HG03095 (cell line): Measurements from ENCODE around the gene AUNIP.

Source experiments
- ATAC-seq: cut with Tn5 transposase; IDR thresholded peaks from one replicate; pipeline ENCODE4 v1.9.1; 2021; ENCODE audit warnings: moderate library complexity; ENCODE audit not compliant: unreplicated experiment

Gene AUNIP, protein sequence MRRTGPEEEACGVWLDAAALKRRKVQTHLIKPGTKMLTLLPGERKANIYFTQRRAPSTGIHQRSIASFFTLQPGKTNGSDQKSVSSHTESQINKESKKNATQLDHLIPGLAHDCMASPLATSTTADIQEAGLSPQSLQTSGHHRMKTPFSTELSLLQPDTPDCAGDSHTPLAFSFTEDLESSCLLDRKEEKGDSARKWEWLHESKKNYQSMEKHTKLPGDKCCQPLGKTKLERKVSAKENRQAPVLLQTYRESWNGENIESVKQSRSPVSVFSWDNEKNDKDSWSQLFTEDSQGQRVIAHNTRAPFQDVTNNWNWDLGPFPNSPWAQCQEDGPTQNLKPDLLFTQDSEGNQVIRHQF

DNA sequence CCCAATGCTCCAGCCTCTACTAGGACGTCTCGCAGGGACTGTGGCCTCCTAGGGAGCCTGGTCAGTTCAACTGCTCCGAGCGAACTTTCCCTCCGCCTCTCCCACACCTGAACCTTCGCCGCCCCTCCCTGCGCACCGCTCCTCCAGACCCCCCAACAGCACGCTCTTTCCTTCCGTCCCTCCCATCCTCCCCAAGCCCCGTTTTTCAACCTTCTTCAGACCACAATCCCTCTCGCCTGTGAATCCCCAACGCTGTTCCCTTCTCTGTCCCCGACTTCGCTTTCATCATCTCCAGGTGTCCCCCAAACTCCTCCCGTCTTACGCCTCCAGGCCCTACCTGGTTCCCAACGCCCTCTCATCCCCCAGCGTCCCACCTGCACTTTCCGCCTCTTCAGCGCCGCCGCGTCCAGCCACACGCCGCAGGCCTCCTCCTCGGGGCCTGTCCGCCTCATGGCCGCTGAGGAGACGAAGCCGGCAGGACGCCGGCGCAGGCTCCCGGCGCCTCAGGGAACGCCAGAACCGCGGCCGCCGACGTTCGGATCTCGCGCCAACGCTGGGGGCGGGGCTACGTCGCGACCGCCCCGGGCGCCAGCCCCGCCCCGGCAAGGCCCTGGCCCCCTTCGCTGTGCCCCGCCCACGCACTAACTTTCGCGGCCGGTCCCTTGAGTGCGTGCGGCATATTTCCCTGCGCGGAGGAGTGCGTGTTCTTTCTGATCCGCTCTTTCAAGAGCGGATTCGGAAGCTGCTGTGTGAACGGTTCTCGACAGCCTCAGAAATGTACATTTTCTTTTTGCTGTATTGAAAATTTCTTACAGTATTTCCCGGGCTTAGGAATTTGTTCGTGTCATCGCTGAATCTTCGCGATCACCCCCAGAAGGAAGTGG lies at the start of gene AUNIP:
Gene AUNIP (minus strand): TSS at position 552 of the 884 bp plus-strand sequence. CDS start 100 bp downstream, at position 452.
- ATAC-seq: peak; percentile 75

DNA sequence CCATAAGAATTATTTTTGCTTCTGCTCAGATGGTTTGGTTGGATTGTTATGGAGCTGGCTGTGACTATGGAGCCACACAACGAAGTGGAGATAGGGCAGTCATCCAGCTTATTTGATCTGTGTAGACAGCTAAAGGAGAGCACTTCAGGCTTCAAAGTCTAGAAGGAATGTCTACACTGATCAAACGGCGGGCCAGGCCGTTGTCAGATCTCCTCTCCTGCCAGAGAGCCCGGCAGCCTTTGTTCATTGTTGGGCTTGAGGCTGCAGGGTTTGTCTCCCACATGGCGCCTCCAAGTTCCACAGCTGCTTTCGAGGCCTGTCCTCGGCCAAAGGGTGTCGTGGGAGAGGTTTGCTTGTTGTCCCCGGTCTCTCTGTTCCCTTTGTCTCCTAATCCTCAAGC lies 49.8 kb upstream of the AUNIP start:
- no peak for ATAC-seq

DNA sequence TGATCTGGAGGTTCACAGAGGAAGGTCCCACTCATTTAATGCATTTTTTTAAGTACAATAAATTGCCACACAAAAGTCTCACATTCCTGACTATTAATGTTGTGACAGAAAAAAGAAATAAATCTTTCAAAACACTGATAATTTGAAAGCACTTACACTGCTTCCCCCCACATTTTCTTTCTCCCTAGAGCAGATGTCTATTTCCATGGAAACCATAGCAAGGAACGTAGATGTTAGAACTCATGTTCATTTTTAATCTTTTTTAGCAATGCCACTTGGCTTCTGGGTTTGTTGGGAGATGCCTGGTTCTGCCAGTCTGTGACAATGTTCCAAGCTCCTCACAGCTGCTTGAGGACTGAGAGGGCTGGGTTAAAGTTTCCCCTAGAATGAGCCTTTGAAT lies 48.9 kb upstream of the AUNIP start:
- ATAC-seq: no peak

DNA sequence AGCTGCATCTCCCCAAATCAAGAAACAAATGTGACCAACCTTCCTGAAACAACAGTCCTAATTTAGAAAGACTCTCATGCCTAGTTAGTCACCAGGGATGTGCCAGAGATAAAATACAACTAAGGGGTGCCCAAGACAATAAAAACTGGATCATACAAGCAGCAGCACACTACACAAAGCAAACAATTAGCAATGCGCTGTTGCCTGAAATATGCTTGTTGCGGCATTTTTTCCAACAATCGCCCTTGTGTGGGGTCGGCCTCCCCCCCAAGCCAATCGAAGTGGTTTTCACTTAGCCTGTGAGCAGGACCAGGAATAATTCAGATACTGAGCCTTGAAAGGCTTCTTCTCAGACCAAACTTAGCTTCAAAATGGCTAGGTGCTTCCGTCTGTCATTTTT lies 48.3 kb upstream of the AUNIP start:
- no peak for ATAC-seq

DNA sequence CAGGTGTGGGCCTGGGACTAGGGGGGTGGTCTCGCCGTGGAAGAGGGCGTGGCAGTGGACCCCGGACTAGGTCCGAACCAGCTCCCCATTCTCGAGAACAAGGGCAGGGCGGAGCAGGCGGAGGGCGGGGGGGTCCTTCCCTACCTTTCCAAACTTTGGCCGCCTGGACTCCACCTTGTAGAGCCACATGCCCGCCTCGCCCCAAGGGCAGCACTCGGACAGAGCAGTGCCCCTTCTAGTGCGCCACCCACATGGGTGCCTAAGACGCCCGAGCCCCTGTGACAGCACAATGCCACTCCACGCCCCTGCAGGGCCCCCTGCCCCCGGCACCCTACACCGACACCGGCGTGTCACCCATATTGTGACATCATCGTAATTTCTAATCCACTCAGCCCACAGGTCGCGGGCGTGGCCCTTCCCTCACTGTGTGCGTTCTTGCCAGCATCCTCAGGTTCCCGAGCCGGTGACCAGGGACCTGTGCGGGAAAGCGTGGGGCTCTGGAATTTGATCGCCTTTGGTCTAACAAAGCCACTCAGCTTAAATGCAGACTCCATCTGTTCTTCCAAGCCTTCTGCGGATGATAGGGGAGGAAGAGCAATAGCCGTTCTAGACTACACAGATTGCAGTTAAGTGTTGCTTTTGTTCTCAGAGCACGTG lies 47.5 kb upstream of the AUNIP start:
- no peak for ATAC-seq

DNA sequence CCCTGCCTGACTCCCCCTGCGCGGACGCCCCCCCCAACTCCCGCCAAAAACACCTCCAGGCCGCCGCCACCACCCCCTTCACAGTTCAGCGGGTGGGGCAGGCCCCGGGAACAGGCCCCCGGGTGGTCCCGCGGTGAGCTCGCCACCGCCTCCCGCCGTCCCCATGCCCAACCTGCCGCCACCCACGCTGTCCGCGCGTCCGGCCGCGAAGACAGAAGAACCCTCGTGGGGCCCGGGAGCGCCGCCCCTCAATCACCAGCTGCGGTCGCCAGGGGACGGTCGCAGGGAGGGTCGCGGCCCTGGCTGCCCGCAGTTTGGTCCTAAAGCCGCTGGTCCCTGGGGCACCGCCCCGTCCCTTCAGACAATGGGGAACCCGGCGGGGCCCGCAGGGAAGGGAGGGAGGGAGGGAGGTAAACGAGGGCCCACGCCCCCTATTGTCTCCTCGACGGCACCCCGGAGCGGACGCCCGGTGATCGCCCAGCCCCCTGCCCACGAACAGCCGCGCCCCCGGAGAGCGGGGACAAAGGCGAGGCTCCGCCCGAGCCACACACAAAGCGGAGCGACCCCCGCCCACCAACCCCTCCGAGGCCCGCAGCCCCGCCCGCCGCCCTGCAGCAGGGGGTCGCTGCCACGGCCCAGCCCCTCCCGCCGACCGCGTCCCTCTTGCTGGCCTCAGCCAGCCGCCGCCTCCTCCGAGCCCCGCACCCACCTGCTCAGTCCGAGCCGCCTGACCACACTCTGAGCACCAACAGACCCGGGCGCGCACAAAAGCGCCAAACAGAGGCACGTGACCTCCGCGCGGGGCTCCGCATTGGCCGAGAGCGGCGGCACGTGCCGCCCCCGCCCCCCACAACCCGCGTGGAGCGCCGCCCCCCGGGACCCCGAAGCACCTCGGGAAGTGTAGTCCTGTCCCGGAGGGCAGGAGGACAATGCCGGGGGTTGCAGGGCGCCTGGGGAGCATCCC lies 46.7 kb upstream of the AUNIP start, which contains the start of gene STMN1:
Gene STMN1 (minus strand): TSS at position 740 of the 964 bp plus-strand sequence. CDS start 1,743 bp downstream, outside the sequence.
- peak; percentile 49 for ATAC-seq

DNA sequence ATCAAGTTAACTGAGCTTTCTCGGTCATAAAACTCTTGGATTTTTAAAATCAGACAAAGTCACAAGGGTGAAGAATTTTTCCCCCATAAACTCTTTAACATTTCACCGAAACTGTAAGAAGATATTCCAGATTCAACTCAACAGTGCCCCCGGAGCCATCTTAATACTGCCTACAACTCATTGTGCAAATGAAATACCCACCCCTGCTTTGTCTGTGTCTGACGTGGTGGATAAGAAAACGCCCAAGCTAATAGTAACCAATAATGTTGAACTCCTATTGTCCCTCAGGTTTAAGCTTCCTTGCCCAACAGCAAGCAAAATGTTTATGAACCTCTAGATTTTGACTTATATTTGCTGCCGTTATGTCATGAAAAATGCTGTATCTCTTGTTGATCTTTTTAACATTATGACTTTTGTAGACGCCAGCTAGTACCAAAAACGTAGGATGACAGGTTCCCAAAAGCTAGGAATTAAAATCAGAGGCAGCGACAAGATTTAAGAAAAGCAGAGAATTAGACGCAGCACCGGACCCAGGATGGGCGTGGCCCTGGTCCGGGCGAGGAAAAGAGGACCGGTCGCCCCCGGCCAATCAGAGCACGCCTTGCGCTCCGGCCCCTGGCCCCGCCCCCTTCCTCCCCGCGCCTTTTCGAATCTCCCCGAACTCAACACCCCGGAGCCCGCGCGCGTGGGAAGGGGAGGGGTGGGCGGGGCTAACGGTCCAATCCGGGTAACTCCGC lies 45.9 kb upstream of the AUNIP start:
- peak; percentile 57 for ATAC-seq

DNA sequence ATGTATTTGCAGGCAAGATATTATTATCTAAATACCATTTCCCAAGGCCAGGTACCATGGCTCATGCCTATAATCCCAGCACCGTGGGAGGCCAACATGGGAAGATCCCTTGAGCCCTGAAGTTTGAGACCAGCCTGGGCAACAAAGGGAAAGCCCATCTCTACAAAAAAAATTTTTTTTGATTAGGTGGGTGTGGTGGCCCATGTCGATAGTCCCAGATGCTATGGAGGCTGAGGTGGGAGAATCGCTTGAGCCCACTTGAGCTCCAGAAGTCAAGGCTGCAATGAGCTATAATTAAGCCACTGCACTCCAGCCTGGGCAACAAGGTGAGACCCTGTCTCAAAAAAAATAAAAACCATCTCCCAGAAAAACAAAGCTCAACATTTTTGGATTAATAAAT lies 44.7 kb upstream of the AUNIP start:
- no peak for ATAC-seq

DNA sequence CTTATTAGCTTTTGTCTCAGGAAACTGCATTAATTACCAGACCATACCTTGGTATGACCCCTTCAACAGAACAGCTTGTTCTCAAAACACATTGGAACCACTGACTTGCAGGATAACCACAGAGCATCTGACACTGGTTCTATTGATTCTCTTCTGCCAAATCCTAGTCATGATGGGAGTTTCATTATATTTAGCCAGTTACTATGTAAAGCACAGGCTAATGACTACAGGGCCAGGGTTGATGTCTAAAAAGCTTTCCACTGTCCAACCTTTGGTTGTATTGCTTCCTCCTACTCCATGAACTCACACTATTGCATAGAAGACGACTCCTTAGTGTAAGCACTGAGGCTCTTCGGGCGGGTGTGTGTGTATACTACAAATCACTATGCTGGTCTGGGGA lies 43.2 kb upstream of the AUNIP start:
- ATAC-seq: no peak

DNA sequence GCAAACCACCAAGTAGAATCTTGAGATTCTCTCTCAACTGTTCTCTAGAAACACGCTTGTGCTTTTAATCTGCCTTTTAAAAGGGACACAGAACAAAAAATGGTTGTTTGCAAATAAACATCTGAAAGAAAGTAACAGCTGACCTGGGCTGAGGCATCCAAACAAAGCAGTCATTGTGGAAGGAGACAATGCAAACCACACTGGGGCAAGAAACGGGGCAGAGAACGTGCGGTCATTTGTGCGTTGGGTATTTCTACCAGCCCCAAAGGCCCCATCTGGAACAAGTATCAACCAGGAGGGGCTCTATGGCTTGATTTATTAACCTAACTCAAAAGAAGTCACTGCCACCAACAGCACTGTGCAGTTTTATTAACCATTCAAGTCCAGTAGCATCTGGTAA lies 41.0 kb upstream of the AUNIP start:
- ATAC-seq: no peak

DNA sequence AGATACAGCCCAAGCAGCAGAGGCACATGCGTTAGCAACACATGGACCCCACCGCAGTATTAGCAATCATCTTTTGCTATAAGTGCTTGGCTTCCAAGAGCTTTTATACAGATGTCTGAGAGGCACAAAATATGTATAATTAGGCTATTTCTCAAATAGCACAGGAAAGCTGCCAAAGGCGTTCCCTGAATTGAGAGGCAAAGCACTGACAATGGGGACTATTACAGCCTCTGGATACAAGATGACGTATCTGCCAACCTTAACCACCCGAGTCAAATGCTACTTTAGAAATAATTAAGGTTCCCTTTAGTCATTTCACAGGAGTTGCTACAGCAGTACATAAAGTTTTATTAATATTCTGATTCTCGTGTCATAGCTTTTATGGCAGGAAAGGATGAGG lies 40.5 kb upstream of the AUNIP start:
- ATAC-seq: no peak

DNA sequence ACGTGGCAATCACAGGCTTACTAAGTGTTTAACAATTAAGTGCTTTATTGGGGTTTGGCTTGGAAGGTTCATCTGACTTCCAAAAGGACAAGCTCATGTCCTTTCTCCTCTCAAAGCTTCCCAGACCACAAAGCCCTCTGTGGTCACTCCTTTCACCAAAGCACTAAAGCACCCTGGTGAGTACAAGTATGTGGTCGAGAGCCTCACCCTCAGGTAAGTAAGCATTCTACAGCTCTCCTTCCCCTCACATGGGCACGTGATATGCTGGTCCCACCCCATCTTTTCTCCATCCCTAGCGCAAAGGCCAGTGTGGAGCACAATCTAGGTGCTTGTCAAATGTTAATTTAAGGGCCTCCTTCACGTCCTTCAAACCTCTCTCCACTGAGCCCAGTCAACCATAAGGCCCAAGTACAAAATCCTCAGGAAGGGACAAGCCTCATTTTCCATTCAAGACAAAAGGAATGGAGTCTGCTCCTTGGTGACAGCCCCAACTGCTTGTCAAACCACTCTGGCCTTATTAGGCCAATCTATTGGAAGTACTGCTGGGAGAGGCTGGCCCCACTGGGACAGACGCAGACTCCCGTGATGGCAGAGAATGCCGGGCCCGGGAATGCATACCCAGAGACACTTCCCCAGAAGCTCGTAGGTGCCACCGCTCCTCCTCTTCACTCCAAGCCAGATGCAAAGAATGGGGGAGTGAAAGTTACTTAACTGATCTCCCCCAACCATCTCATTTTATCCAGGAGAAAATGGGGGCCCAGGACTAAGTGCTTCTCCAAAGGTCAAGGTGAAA lies 39.2 kb upstream of the AUNIP start:
- ATAC-seq: no peak

DNA sequence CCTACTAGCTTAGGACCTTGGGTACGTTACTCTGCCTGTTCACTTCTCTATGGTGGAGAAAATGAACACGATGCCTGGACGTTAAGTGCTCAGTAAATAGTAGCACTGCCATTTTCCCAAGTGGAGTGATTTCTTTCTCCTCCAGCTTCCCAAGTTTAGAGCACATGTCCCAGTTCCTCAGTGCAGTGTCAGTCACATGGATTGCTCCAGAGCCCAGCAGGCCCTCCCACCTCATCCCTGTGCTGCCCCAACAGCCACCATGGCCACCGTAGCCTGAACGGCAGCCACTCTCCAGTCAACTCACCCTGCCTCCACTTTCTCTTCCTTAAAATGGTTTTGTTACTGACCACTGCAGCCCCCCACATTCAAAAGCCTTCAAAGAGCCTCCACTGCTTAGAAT lies 38.5 kb upstream of the AUNIP start:
- no peak for ATAC-seq

DNA sequence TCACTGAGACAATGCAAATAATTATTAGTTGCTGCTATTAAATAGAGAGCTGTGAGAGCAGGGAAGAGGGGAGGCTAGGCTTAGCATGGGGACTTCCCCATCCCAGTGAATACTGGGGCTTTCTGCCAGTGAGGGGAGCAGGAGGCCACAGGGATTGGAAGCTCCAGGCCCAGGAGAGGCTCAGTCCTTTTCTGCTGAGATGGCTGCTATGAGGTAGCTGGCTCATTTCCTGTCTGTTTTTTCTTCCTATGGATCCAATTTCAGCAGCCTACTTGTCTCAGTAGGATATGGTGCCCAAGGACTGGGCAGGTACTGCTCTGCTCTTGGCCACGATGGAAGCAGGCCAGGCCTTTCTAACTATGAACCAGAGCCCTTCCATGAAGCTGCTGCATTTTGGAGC lies 37.0 kb upstream of the AUNIP start:
- ATAC-seq: no peak

DNA sequence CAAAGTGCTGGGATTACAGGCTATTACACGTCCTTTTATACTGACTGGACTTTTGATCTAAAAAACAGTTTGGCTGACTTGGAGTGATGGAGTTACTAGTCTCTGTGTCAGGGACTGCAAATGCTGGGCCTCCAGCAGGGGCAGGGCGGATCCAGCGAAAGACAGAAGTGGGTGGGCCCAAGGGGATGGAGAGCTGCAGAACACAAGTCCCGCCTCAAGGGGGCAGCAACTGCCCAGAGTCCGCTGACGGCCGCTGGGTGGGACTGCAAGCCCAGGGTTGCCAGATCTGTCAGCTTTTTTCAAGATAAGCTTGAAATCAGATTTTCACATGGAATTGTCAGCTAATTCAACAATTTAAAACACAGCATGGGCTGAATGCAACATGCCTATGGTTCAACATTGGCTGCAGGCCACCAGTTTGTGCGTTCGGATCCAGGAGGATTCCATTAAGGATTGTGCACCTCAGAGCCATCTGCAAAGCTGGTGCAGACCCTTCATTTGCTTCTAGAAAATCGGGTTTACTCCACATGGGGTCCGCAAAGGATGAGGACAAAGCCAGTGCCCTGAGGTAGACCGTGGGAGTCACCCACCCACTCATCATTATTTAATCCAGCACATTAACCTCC lies 36.2 kb upstream of the AUNIP start:
- no peak for ATAC-seq

DNA sequence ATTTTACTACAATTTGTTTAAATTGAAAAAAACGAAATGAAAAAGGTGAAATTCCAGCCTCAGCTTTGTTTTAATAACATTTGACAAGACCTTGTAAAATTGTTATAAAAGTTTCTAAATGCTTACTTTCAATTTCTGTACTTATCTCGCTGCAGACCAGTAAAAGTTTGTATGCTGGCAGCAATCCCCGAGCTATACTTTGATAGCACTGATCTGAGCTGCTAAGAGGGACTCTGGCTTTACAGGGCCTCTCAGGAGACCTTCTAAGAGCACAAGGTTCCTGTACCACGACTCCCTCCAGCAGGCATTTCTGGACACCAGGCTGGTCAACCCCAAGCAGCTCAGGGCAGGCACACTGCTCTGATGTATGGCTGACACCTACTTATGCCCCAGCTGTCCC lies 33.9 kb upstream of the AUNIP start:
- no peak for ATAC-seq

DNA sequence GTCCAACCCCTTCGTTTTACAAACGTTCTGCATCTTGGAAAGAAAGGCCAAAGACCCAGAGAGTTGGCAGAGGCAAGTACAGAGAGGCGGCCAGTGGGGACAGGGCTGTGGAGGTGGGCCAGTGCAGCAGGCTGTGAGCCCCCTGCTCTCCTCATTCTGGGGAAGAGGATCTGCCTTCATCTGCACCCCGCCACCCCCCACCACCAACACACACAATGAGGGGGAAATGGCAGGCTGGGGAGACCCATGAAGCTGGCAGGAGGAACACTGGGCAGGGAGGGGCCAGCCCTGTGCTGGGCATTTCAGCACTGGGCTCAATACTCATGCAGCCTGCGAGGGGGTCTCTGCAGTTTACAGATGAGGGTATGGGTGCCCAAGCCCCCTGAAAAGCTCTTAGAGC lies 32.3 kb upstream of the AUNIP start:
- ATAC-seq: no peak

DNA sequence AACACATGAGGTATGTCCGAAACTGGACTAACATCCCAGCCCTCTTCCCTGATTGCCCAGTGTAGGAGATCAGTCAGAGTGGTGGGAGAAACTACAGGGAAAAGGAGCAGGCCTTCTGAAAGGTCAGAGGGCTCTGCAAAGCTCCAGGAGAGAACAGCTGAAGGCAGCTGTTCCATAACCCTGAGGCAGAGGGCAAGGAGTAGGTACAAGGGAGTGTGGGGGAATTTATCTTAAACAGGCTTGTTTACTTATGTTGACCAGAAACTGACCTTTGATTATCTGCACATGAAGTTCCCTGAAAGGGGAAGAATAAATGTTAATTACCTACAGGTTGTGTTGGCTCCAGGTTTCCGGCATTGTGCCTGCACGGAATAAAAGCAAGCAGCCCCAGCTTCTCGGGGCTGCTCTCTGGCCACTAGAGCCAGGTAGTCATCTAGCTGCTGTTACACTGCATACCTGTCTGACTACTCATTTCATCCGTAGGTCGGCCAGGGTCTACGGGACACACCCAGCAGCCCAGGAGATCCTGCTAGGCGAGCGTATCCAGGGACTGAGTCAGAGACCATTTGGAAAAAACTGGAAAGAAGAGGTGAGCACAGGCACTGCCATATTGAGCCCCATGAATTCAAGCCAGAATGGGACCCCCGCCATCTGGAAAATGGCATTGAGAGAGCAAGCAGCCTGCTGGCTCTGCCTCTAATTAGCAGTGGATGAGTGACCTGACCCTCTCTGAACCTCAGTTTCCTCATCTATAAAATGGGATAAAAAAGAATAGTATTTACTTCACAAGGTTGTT lies 31.2 kb upstream of the AUNIP start:
- no peak for ATAC-seq
